Measurements from ENCODE around the gene DSG3. TPM values are rescaled to one million over a fixed set of nuclear protein-coding genes. Genes with fewer than 3 reads are reported as not detected.
A peak's percentile ranks its signal among the peaks of the same experiment; 100 is the strongest.
"Not testable (repeated sequence)": the region's sequence is repeated elsewhere in the genome, so short reads cannot be mapped to it uniquely, and the experiment has no call there.

The DSG3 gene
- polyA plus RNA-seq, 10 donors = 0.03 to 6.9 (median 3.4) TPM; not detected in 6

- DNase-seq = no peak
These were observed 45.6 kb downstream of the DSG3 start for GRCh38 chr18:31493171-31493570.

- DNase-seq = no peak
These were observed 46.4 kb downstream of the DSG3 start for GRCh38 chr18:31493941-31494340.

GRCh38 chr18:31494705-31495244 is 47.2 kb downstream of the DSG3 start:
- not testable (repeated sequence) for DNase-seq

GRCh38 chr18:31497404-31497835 is 49.9 kb downstream of the DSG3 start:
- DNase-seq = no peak

GRCh38 chr18:31497836-31498573 is 50.5 kb downstream of the DSG3 start, which contains the start of gene DSG2:
TSS of gene DSG2 (plus strand) at chr18:31498177. CDS start at chr18:31498252, 75 bp downstream.
- peak; percentile 15 to 79 (median 35) for DNase-seq

- DNase-seq = peak in 1 of 3 donors; percentile 16
These were observed 51.3 kb downstream of the DSG3 start for GRCh38 chr18:31498574-31499524.

GRCh38 chr18:31500051-31500688 is 52.6 kb downstream of the DSG3 start:
- DNase-seq = no peak

- DNase-seq = no peak
These were observed 55.5 kb downstream of the DSG3 start for GRCh38 chr18:31503011-31503410.

- DNase-seq = no peak
These were observed 57.1 kb downstream of the DSG3 start for GRCh38 chr18:31504455-31505147.

- no peak for DNase-seq
These were observed 57.6 kb downstream of the DSG3 start for GRCh38 chr18:31505156-31505555.

GRCh38 chr18:31506024-31506742 is 58.6 kb downstream of the DSG3 start:
- DNase-seq = peak in 1 of 3 donors; percentile 22

- not testable (repeated sequence) for DNase-seq
These were observed 59.6 kb downstream of the DSG3 start for GRCh38 chr18:31507124-31507523.

GRCh38 chr18:31508781-31509180 is 61.2 kb downstream of the DSG3 start:
- no peak for DNase-seq

- no peak for DNase-seq
These were observed 62.0 kb downstream of the DSG3 start for GRCh38 chr18:31509571-31509970.

- no peak for DNase-seq
These were observed 62.8 kb downstream of the DSG3 start for GRCh38 chr18:31510319-31510718.

- no peak for DNase-seq
These were observed 63.6 kb downstream of the DSG3 start for GRCh38 chr18:31511098-31511497.

- peak in 1 of 3 donors; percentile 38 for DNase-seq
These were observed 64.7 kb downstream of the DSG3 start for GRCh38 chr18:31512203-31512764.

GRCh38 chr18:31513189-31513935 is 65.8 kb downstream of the DSG3 start:
- peak in 1 of 3 donors; percentile 33 for DNase-seq

- no peak for DNase-seq
These were observed 68.9 kb downstream of the DSG3 start for GRCh38 chr18:31516437-31516836.

Measured in muscle of back (tissue), 11 donors.